GM12878 (cell line): Measurements from ENCODE around the gene SGCD. TPM values are rescaled to one million over a fixed set of nuclear protein-coding genes. Genes with fewer than 3 reads are reported as not detected.

ENCODE experiments used
- ATAC-seq: fragments of 200-7000 bp; cut with Tn5 transposase; 3 replicates; pipeline ENCODE4 v1.9.1; 2020; ENCODE audit warnings: mild to moderate bottlenecking, moderate library complexity
- BruUV-seq: library from RNA; stranded (reverse); fragments of 400-500 nt; replicated peaks from 2 replicates; lab custom pipeline; 2021; lab: Mats Ljungman, UMichigan
- CTCF ChIA-PET: fragments of 300-600 bp; sonication (Branson Sonifier 250); formaldehyde crosslinking; extraction: SDS; loops from one replicate; lab custom pipeline; 2021; ENCODE audit warnings: inconsistent platforms; lab: Yijun Ruan, JAX
- POLR2A ChIA-PET: fragments of 350-600 bp; formaldehyde crosslinking; extraction: SDS; loops from one replicate; lab custom pipeline; 2021; ENCODE audit warnings: inconsistent platforms; lab: Charles Lee
- RAD21 ChIA-PET: fragments of 300-600 bp; sonication (Branson Sonifier 250); formaldehyde crosslinking; loops from one replicate; lab custom pipeline; 2023; ENCODE audit warnings: antibody characterized with exemption; ENCODE audit not compliant: unreplicated experiment; lab: Charles Lee
- SMC1A ChIA-PET: fragments of 300-600 bp; sonication (Branson Sonifier 250); formaldehyde crosslinking; loops from one replicate; lab custom pipeline; 2023; ENCODE audit not compliant: unreplicated experiment, uncharacterized antibody; lab: Charles Lee
- DNase-seq: peaks from one replicate; pipeline ENCODE4 v3.0.0-alpha.2; 2011; ENCODE audit warnings: low read depth, low spot score
- FAIRE-seq: peaks from 3 replicates; lab custom pipeline; 2011; peaks lifted over from hg19 to GRCh38; lab: Jason Lieb, UNC
- H2AFZ ChIP-seq: 2 replicates; pipeline ENCODE4 v1.6.0; 2011; ENCODE audit warnings: low read depth, low read length, control low read depth; ENCODE audit not compliant: control insufficient read depth
- H3K27ac ChIP-seq: 2 replicates; pipeline ENCODE4 v1.5.1; 2011; ENCODE audit warnings: control low read depth; ENCODE audit not compliant: control insufficient read depth, insufficient read depth
- H3K27me3 ChIP-seq, 2 experiments: replicated peaks in 1 of 2; 2 replicates each; pipeline versions ENCODE4 v1.6.0 to v1.6.1; 2011; ENCODE audit warnings: low read length in 1 of 2; ENCODE audit not compliant: control insufficient read depth in 2 of 2, insufficient read depth in 2 of 2
- H3K36me3 ChIP-seq, 2 experiments: 2 replicates each; pipeline ENCODE4 v1.5.1; 2011; ENCODE audit warnings: low read length in 1 of 2; ENCODE audit not compliant: control insufficient read depth in 2 of 2, insufficient read depth in 2 of 2
- H3K4me1 ChIP-seq: 2 replicates; pipeline ENCODE4 v1.6.1; 2011; ENCODE audit warnings: mild to moderate bottlenecking, low read length, moderate library complexity, mixed read lengths; ENCODE audit not compliant: control insufficient read depth, insufficient read depth
- H3K4me2 ChIP-seq: 2 replicates; pipeline ENCODE4 v1.6.0; 2011; ENCODE audit warnings: control low read depth; ENCODE audit not compliant: control insufficient read depth, insufficient read depth
- H3K4me3 ChIP-seq: fragments of 200-600 bp; sonication (generic); 2 replicates; pipeline ENCODE4 v1.5.1; 2016
- H3K79me2 ChIP-seq: 2 replicates; pipeline ENCODE4 v1.6.0; 2011; ENCODE audit warnings: low read length; ENCODE audit not compliant: control insufficient read depth, insufficient read depth
- H3K9ac ChIP-seq: 2 replicates; pipeline ENCODE4 v1.8.0; 2011; ENCODE audit warnings: low read length, control low read depth, mixed read lengths; ENCODE audit not compliant: control insufficient read depth, insufficient read depth
- H3K9me3 ChIP-seq: replicated peaks from 3 replicates; pipeline ENCODE4 v1.5.1; 2011; ENCODE audit warnings: mild to moderate bottlenecking, low read length; ENCODE audit not compliant: control insufficient read depth, insufficient read depth
- H4K20me1 ChIP-seq: 2 replicates; pipeline ENCODE4 v1.6.0; 2011; ENCODE audit not compliant: control insufficient read depth, insufficient read depth
- BRCA1 ChIP-seq: IDR thresholded peaks from 2 replicates; pipeline ENCODE4 v1.6.1; 2011; ENCODE audit warnings: low read depth, low read length, improper control_type of control experiment
- CHD1 ChIP-seq: IDR thresholded peaks from 2 replicates; pipeline ENCODE4 v1.6.1; 2012; ENCODE audit warnings: low read depth, low read length, improper control_type of control experiment
- CHD4 ChIP-seq: fragments of 200-600 bp; sonication (generic); IDR thresholded peaks from 2 replicates; pipeline ENCODE4 v1.6.1; 2016; ENCODE audit warnings: mild to moderate bottlenecking
- CUX1 ChIP-seq: IDR thresholded peaks from 2 replicates; pipeline ENCODE4 v1.6.1; 2012; ENCODE audit warnings: improper control_type of control experiment, low read depth, low read length; ENCODE audit not compliant: insufficient replicate concordance
- EED ChIP-seq: sonication (generic); IDR thresholded peaks from 2 replicates; pipeline ENCODE4 v1.6.1; 2016; ENCODE audit warnings: antibody characterized with exemption, low read depth
- EP300 ChIP-seq, 2 experiments: fragments of 150-350 bp in 1 of 2; IDR thresholded peaks; 2 replicates each; pipeline ENCODE4 v1.6.1; 2011 to 2012; ENCODE audit warnings: low read depth in 2 of 2, low read length in 2 of 2, borderline replicate concordance in 1 of 2, improper control_type of control experiment in 1 of 2, inconsistent platforms in 1 of 2; ENCODE audit not compliant: control insufficient read depth in 1 of 2
- GATAD2B ChIP-seq: fragments of 450-650 bp; conservative IDR thresholded peaks from 2 replicates; pipeline ENCODE4 v1.6.1; 2017; ENCODE audit warnings: low read depth, mild to moderate bottlenecking, moderate library complexity
- MAX ChIP-seq: IDR thresholded peaks from 2 replicates; pipeline ENCODE4 v1.6.1; 2012; ENCODE audit warnings: low read depth, low read length, improper control_type of control experiment
- MEF2B ChIP-seq: fragments of 450-650 bp; IDR thresholded peaks from 2 replicates; pipeline ENCODE4 v1.6.1; 2018; ENCODE audit warnings: mild to moderate bottlenecking, moderate library complexity; ENCODE audit not compliant: partially characterized antibody, poor library complexity, severe bottlenecking
- NBN ChIP-seq: fragments of 450-650 bp; IDR thresholded peaks from 2 replicates; pipeline ENCODE4 v1.6.1; 2016
- POLR2AphosphoS5 ChIP-seq: IDR thresholded peaks from 2 replicates; pipeline ENCODE4 v1.6.1; 2011; ENCODE audit warnings: mild to moderate bottlenecking, low read length, inconsistent platforms
- POU2F2 ChIP-seq: IDR thresholded peaks from 3 replicates; pipeline ENCODE4 v1.6.1; 2011; ENCODE audit warnings: low read depth, mild to moderate bottlenecking, low read length, borderline replicate concordance
- RELB ChIP-seq: fragments of 450-650 bp; IDR thresholded peaks from 2 replicates; pipeline ENCODE4 v1.6.1; 2017; ENCODE audit warnings: low read depth, mild to moderate bottlenecking, moderate library complexity
- SMARCA5 ChIP-seq: fragments of 450-650 bp; IDR thresholded peaks from 2 replicates; pipeline ENCODE4 v1.6.1; 2017; ENCODE audit warnings: mild to moderate bottlenecking
- TCF3 ChIP-seq: IDR thresholded peaks from 2 replicates; pipeline ENCODE4 v1.6.1; 2012; ENCODE audit warnings: low read depth, mild to moderate bottlenecking, low read length, borderline replicate concordance; ENCODE audit not compliant: insufficient read depth
- USF2 ChIP-seq: IDR thresholded peaks from 2 replicates; pipeline ENCODE4 v1.6.1; 2011; ENCODE audit warnings: low read depth, low read length, improper control_type of control experiment, borderline replicate concordance
- ZNF384 ChIP-seq: IDR thresholded peaks from 2 replicates; pipeline ENCODE4 v1.6.1; 2012; ENCODE audit warnings: low read depth, mild to moderate bottlenecking, low read length, improper control_type of control experiment, borderline replicate concordance
- ZZZ3 ChIP-seq: IDR thresholded peaks from 2 replicates; pipeline ENCODE4 v1.6.1; 2011; ENCODE audit warnings: low read depth; ENCODE audit not compliant: control insufficient read depth, insufficient read length
- WGBS: methylation state at CpG from one replicate; pipeline ENCODE4 v1.1.6; 2016; ENCODE audit warnings: low lambda C conversion rate; ENCODE audit not compliant: insufficient replicate concordance, insufficient coverage; ENCODE audit errors: missing lambda C conversion rate; 5-methylcytosine and 5-hydroxymethylcytosine counted together
- in situ Hi-C: fragments of 300-500 bp; cut with MboI; formaldehyde crosslinking; loops from 9 replicates; pipeline ENCODE4 v1.14.3; 2018; ENCODE audit warnings: mixed read lengths
- intact Hi-C: fragments of 100-400 bp; cut with micrococcal nuclease; formaldehyde crosslinking; loops from one replicate; pipeline ENCODE4 v1.14.2; 2022; ENCODE audit not compliant: unreplicated experiment
- polyA plus RNA-seq, 11 experiments: library from polyadenylated mRNA; depleted of rRNA in 4 of 11; unstranded in 6 of 11; stranded (reverse) in 5 of 11; fragments of >200 nt; fragmentation: Nextera tagmentation in 4 of 11; fragmentation: Illumina TruSeq in 1 of 11; extraction: Ambion mirVana in 4 of 11; extraction: Trizol in 1 of 11; gene quantifications; 1 replicate in 1 of 11; 2 replicates in 10 of 11; pipeline versions ENCODE4 v1.2.1 to v1.2.3, GENCODE V29; 2011 to 2016; ENCODE audit warnings: inconsistent platforms in 2 of 11, missing spikeins in 2 of 11, low read depth in 1 of 11
- total RNA-seq, 4 experiments: library from RNA; depleted of rRNA in 3 of 4; stranded (reverse); fragments of >200 nt in 3 of 4; fragmentation: Illumina TruSeq in 1 of 4; extraction: Trizol in 1 of 4; gene quantifications; 2 replicates each; pipeline versions ENCODE4 v1.2.1 to v1.2.3, GENCODE V29; 2013 to 2021

Gene SGCD
- total and polyA plus RNA-seq, 10 of the 15 experiments (the other 5 are each of a cell fraction or from before 2014, with no cell fraction given), result 0.06 TPM; not detected in 9

GRCh38 chr5:156778752-156779151 is 451.8 kb downstream of the SGCD start:
- RAD21 ChIA-PET, result no interaction called here
- WGBS, result 34% methylated on average over 2 of the region's 2 CpGs
- FAIRE-seq (no peak), DNase-seq (no peak), ATAC-seq (no peak)
- SMC1A ChIA-PET, result interaction anchor here (0.8 to 1.3 kb wide), 2 partner anchors 39 to 163 kb away, joined by 3 read pairs; no protein-coding TSS in a partner anchor
- no TSS peak for BruUV-seq
- Histone ChIP-seq H3K4me1 (no peaks in the 10 kb centered on the region), H3K36me3 (no peaks in the 10 kb centered on the region), H3K9me3 (no peaks in the 10 kb centered on the region), H3K4me2 (no peak overlapping the region), H3K27me3 (no peaks in the 10 kb centered on the region), H3K79me2 (no peaks in the 10 kb centered on the region), H3K4me3 (no peak overlapping the region), H4K20me1 (no peaks in the 10 kb centered on the region), H2AFZ (no peak overlapping the region), H3K9ac (no peak overlapping the region), H3K27ac (no peak overlapping the region)
- in situ Hi-C loops (no loop called here), intact Hi-C loops (no loop called here)
- CTCF ChIA-PET, result no interaction called here
- POLR2A ChIA-PET, result no interaction called here
- no peak for TF ChIP-seq EP300 (IDR thresholded peaks at IDR 0.05; ENCODE audit: borderline replicate concordance in 1 of 2, control insufficient read depth in 1 of 2, low read depth in 2 of 2, low read length in 2 of 2)
- no peak for TF ChIP-seq TCF3
- no peak for TF ChIP-seq BRCA1
- no peak for TF ChIP-seq POU2F2
- TF ChIP-seq USF2, result no peak
- no peak for TF ChIP-seq CHD4
- TF ChIP-seq SMARCA5, result no peak
- TF ChIP-seq ZNF384, result no peak
- no peak for TF ChIP-seq MAX
- TF ChIP-seq EED, result no peak
- TF ChIP-seq CHD1, result no peak
- TF ChIP-seq NBN, result no peak
- TF ChIP-seq MEF2B, result no peak
- no peak for TF ChIP-seq CUX1
- no peak for TF ChIP-seq ZZZ3
- no peak for TF ChIP-seq GATAD2B
- no peak for TF ChIP-seq RELB
- no peak for TF ChIP-seq POLR2AphosphoS5
